CD4-positive, alpha-beta T cell treated with Interferon alpha-2 for 1 hour (primary cell): Measurements from ENCODE around the gene P2RY14.
"Not testable (repeated sequence)": the region's sequence is repeated elsewhere in the genome, so short reads cannot be mapped to it uniquely, and the experiment has no call there.

Source experiments
- DNase-seq, 2 donors: peaks; one replicate each; pipeline ENCODE4 v3.0.0-alpha.2; 2020 to 2022

Gene P2RY14

GRCh38 chr3:151256749-151257148 lies 21.6 kb downstream of the P2RY14 start:
- DNase-seq = no peak

GRCh38 chr3:151248772-151249337 lies 29.5 kb downstream of the P2RY14 start:
- no peak for DNase-seq

GRCh38 chr3:151242006-151242405 lies 36.3 kb downstream of the P2RY14 start:
- not testable (repeated sequence) for DNase-seq

- DNase-seq = no peak
Observed at GRCh38 chr3:151236736-151237135, 41.6 kb downstream of the P2RY14 start.

GRCh38 chr3:151236316-151236715 lies 42.0 kb downstream of the P2RY14 start:
- DNase-seq = no peak

- DNase-seq = no peak
Observed at GRCh38 chr3:151234825-151235224, 43.5 kb downstream of the P2RY14 start.

- DNase-seq = no peak
Observed at GRCh38 chr3:151232991-151233390, 45.4 kb downstream of the P2RY14 start.

- not testable (repeated sequence) for DNase-seq
Observed at GRCh38 chr3:151232403-151232802, 45.9 kb downstream of the P2RY14 start.

GRCh38 chr3:151230646-151231045 lies 47.7 kb downstream of the P2RY14 start:
- peak; percentile 55 to 70 for DNase-seq

- no peak for DNase-seq
Observed at GRCh38 chr3:151228666-151229040, 49.7 kb downstream of the P2RY14 start.

GRCh38 chr3:151227807-151228665 lies 50.3 kb downstream of the P2RY14 start:
- peak; percentile 82 to 87 for DNase-seq

GRCh38 chr3:151227266-151227806 lies 51.0 kb downstream of the P2RY14 start:
- no peak for DNase-seq

GRCh38 chr3:151226825-151227224 lies 51.5 kb downstream of the P2RY14 start:
- no peak for DNase-seq

GRCh38 chr3:151226088-151226563 lies 52.2 kb downstream of the P2RY14 start:
- no peak for DNase-seq

GRCh38 chr3:151225040-151225975 lies 53.0 kb downstream of the P2RY14 start:
- DNase-seq = peak in 1 of 2 donors; percentile 32

- DNase-seq = no peak
Observed at GRCh38 chr3:151224268-151224866, 54.0 kb downstream of the P2RY14 start.

- DNase-seq = no peak
Observed at GRCh38 chr3:151219056-151219455, 59.3 kb downstream of the P2RY14 start.

GRCh38 chr3:151218136-151218535 lies 60.2 kb downstream of the P2RY14 start:
- no peak for DNase-seq

GRCh38 chr3:151216641-151217607 lies 61.4 kb downstream of the P2RY14 start:
- no peak for DNase-seq

- no peak for DNase-seq
Observed at GRCh38 chr3:151214459-151214858, 63.9 kb downstream of the P2RY14 start.

- DNase-seq = no peak
Observed at GRCh38 chr3:151213881-151214280, 64.5 kb downstream of the P2RY14 start.
